Glomerular visceral epithelial cell (primary cell): Measurements from ENCODE around the gene KIRREL3.

Experiments used
- DNase-seq: peaks from one replicate; pipeline ENCODE4 v3.0.0-alpha.2; 2016; ENCODE audit errors: extremely low spot score

Gene KIRREL3

DNA sequence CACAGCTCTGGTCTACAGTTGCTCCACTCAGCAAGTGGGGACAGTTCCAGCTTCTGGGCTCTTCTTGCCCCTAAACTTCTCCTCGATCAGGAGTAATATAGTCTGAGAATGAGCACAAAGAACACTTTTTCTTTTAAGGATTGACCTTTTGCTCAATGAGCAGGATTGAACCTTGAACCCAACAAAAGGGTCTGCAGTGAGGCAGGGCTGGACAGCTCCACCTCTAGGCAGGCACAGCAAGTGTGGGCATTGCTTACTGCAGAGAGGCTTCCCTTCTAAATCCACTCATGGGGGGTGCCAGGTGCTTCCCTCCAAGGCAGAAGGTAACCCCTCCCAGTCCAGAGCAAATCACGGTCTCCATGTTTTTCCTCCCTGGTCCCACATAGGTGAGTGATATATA is 365.6 kb downstream of the KIRREL3 start:
- DNase-seq, result no peak

GRCh38 chr11:126633330-126633729 is 367.2 kb downstream of the KIRREL3 start:
- DNase-seq, result no peak

DNA sequence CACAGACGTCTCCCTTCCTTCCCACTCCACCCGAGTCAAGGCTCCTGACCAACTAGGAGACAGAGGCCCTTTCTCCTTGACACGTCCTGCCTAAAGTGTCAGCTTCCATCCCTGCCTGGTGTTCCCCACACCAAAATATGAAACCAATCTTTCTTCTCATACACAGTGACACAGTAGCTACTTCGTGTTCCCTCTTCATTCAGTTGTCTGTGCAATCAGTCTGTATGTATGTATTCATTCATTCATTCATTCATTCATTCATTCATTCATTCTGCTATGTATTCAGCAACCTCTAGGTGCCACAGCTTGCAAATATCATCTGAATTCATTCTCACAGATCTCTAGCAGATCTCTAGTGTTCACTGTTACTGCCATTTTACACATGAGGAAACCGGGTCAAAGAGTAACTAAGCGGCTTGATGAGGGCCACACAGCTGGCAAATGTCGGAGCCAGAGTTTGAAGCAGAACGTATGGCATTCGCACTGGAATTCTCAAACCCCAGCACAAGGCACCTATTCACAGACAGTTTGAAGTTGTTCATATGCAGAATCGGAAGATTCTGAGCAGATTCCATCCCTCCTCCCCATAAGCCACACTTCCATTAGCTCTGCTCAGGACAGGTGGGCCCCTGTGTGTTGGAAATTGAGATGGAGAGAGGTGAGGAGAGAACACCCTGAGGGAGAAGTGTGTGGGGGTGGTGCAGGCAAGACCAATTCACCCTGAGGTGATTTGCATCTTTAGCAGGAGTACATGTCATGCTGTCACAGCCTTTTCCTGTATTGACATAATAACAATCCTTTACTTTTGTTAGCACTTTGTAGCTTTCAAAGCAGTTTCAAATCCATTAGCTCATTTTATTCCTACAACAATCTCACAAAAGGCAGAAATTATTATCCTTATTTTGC is 369.4 kb downstream of the KIRREL3 start:
- DNase-seq, result no peak

DNA sequence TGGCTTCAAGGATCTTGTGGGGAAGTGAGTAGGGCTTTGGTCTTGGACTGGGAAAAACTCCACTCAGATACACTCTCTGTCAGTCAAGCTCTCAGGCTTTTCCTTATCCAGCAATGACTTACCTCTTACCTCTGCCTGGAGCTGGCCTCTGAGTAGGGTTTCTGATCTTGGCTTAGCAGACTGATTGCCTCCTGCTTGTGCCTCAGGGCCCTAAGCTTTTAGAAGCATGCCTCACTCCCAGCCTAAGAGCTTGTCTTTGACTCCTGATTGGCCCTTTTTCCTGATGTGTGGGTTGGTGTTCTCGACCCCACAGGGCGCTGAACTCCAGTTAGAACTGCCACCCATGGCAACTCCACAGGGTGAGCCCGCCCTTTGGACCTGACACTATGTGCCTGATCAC is 370.1 kb downstream of the KIRREL3 start:
- DNase-seq, result no peak

GRCh38 chr11:126628790-126629621 is 371.6 kb downstream of the KIRREL3 start:
- no peak for DNase-seq

GRCh38 chr11:126628450-126628789 is 372.1 kb downstream of the KIRREL3 start:
- no peak for DNase-seq

- no peak for DNase-seq
Observed at GRCh38 chr11:126627421-126627820, 373.1 kb downstream of the KIRREL3 start.

GRCh38 chr11:126624506-126624905 is 376.1 kb downstream of the KIRREL3 start:
- DNase-seq, result no peak

DNA sequence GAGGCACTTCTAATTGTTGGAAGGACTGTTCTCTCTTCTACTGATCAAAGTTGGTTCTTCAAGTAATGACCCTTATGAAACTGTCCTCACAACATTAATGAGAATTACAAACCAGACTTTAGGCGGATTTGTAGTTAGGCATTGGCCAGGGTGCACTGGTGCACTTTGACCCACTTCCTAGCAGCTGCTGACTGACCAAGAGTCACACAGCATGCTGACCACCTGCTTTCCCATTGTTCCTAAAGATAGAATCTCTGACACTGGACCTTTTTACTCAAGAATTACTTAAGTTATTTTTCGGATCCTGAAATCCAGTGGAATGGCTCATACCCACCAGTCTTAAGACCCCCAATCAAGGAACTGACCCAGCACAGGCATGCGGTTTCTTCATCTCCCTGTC is 381.1 kb downstream of the KIRREL3 start:
- DNase-seq, result no peak

DNA sequence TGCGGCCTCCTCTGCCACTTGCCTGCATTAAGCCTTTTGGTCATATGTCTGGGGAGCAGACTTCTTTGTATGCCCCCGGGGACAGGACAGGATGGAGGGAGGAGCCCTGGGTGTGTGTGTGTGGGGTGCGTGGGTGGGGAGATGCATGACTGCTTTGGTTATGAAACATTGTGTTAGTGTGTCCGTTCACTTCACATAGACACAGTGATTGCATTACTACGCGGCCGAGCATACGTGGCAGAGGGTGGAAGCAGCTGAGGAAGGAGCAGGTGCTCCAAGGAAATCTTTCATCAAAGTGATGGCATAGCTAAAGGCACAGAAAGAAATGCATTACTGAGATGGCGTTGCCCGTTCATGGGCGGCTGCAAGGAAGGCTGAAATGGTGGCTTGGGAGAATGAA is 384.7 kb downstream of the KIRREL3 start:
- DNase-seq, result no peak

- no peak for DNase-seq
Observed at GRCh38 chr11:126613272-126613671, 387.3 kb downstream of the KIRREL3 start.

DNA sequence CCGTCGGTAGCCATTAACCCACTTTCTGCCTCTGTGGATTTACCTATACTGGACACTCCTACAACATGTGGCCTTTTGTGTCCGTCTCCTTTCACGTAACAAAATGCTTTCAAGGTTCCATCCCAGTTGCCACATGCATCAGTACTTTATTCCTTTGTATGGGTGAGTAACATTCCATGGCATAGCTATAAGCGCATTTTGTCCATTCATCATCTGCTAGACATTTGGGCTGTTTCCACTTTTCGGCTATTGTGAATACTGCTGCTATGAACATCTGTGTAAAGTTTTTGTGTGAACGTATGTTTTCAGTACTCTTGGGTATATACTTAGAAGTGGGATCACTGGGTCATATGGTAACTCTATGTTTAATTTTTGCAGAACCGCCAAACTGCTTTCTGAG is 387.9 kb downstream of the KIRREL3 start:
- no peak for DNase-seq

DNA sequence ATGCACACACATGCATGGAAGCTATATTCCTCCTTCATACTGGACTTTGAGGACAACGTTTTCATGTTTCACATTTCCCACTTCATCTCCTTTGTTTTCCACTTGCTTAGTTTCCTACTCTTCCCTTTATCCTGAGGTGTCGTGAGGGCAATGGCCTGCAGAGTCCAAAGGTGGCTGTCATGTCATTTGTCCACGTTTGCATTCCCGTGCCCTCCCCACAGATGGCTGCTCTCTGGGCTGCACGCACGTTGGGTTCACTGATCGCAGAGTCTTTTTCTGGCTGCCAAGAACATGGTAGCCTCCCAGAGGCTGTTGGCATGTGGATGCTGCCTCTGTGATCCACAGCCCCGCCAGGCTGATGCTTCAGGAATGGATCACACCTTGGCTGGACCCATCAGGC is 389.1 kb downstream of the KIRREL3 start:
- no peak for DNase-seq

GRCh38 chr11:126608658-126609057 is 391.9 kb downstream of the KIRREL3 start:
- DNase-seq, result no peak

DNA sequence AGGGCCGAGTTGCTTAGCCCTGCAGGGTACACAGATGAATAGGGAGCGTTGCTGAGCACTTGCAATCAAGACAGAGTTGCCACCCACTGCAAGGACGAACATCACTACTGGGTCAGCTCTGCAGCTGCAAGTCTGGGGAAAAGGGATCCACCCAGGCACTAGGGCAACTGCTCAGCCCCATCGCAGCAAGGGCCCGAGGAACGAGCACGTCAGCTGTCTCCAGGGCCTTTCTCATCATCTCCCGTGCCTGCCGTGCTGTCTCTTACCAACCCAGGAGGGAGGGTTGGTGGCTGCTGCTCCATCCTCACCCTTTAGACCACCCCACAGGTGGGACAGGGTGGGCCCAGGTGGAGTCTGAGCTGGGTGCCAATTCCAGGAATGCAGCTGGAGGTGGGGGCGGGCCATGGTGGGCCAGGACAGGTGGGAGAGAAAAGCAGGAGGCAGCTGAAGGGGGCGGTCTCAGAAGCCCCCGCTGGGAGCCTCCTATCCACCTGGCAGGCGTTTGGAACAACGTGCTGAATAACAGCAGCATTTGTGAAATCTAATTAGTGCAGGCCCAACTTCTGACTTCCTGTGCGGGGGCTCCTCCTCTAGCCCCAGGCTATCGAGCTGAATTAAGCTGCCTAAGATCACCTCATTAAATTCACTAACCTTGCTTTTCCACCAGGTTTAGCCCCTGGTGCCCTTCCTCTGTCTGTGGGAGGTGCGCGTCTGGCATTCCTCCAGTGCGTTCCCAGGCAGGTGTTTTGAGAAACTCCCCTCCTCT is 392.6 kb downstream of the KIRREL3 start:
- DNase-seq, result no peak

- DNase-seq, result peak; percentile 58
Observed at GRCh38 chr11:126607374-126607773, 393.2 kb downstream of the KIRREL3 start.

DNA sequence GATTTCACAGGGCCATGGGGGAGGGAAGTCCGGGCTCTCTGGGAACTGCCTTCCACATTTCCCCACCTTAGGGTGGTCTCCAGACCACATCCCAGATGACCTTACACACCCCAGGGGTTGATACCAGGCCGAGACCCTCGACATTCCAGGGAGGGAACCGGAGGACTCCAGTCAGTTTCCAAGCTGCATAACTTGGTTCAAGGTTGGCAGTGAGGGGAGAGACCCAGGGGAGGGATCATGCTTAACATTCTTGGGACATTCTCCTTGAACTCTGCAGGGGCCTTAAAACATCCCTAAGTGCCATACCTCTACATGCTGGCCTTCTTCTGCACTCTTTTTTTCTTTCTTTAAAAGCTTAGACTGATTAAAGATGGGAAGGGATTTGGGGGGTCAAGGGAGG is 394.1 kb downstream of the KIRREL3 start:
- DNase-seq, result no peak

GRCh38 chr11:126604461-126604860 is 396.1 kb downstream of the KIRREL3 start:
- no peak for DNase-seq

DNA sequence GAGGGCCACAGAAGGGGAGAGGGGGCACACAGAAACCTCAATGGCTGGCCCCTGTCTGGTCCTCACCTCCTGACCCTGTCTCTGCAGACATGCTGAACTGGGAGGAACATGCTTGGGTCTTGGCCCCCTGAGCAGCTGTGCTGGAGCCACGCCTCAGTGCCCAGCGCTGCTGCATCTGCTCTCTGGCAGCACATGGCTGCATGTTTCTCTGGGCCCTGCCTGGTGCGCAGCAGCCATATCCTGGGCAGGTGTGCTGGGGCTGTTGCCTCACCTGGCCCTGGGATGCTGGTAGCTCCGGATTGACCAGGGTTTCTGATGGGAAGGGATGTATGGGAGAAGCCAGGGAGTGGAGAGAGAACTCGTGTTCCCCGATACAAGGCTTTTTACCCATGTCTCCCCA is 397.1 kb downstream of the KIRREL3 start:
- no peak for DNase-seq

GRCh38 chr11:126602993-126603392 is 397.6 kb downstream of the KIRREL3 start:
- DNase-seq, result no peak

GRCh38 chr11:126602349-126602940 is 398.1 kb downstream of the KIRREL3 start:
- DNase-seq, result no peak
